ENCODE measurements around the gene HSPBP1. TPM values are rescaled to one million over a fixed set of nuclear protein-coding genes. Genes with fewer than 3 reads are reported as not detected.

The HSPBP1 gene
- total and polyA plus RNA-seq, 4 donors: 9.4 to 31.6 (median 13.5) TPM

DNA sequence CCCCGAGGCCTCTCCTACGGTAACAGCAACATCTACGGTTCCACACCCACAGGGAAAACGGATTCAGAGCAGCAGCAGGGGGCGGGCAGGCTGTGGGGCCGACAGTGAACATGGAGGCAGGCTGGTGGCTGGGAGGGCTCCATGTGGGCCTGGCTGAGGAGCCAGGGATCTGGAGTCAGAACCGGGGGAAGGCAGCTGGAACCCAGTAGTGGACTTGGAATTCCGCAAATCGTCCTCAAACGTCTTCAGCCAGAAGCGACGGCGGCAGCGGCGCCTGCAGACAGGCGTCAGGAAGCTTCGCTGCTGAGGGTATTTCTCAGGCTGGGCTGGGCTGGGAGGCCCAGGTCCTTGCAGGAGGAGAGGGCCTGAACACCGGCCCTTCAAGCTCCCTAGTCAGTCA, 53.1 kb downstream of the HSPBP1 start:
- TF ChIP-seq ZBTB33 (IDR thresholded peaks at IDR 0.05) (no peak), RXRA (IDR thresholded peaks at IDR 0.05) (no peak), SP1 (IDR thresholded peaks at IDR 0.05) (no peak), RAD21 (IDR thresholded peaks at IDR 0.05) (no peak), CTCF (IDR thresholded peaks at IDR 0.05; ENCODE audit: low read depth, low read length, missing input control) (no peak)
- TF ChIP-seq, protein P1, sequence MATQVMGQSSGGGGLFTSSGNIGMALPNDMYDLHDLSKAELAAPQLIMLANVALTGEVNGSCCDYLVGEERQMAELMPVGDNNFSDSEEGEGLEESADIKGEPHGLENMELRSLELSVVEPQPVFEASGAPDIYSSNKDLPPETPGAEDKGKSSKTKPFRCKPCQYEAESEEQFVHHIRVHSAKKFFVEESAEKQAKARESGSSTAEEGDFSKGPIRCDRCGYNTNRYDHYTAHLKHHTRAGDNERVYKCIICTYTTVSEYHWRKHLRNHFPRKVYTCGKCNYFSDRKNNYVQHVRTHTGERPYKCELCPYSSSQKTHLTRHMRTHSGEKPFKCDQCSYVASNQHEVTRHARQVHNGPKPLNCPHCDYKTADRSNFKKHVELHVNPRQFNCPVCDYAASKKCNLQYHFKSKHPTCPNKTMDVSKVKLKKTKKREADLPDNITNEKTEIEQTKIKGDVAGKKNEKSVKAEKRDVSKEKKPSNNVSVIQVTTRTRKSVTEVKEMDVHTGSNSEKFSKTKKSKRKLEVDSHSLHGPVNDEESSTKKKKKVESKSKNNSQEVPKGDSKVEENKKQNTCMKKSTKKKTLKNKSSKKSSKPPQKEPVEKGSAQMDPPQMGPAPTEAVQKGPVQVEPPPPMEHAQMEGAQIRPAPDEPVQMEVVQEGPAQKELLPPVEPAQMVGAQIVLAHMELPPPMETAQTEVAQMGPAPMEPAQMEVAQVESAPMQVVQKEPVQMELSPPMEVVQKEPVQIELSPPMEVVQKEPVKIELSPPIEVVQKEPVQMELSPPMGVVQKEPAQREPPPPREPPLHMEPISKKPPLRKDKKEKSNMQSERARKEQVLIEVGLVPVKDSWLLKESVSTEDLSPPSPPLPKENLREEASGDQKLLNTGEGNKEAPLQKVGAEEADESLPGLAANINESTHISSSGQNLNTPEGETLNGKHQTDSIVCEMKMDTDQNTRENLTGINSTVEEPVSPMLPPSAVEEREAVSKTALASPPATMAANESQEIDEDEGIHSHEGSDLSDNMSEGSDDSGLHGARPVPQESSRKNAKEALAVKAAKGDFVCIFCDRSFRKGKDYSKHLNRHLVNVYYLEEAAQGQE (IDR thresholded peaks at IDR 0.05): no peak
- Histone ChIP-seq H3K36me3 (ENCODE audit: control insufficient read depth in 4 of 4, insufficient read depth in 3 of 4, low read depth in 1 of 4, low read length in 3 of 4) (peaks cover 4 to 16% (median 7%) of the 10 kb centered on the region in 4 donors), H3K27me3 (ENCODE audit: control insufficient read depth in 4 of 4, insufficient read depth in 4 of 4, low read length in 3 of 4) (no peaks in the 10 kb centered on the region), H3K9me3 (ENCODE audit: control insufficient read depth in 4 of 4, low read length in 3 of 4) (no peaks in the 10 kb centered on the region), H3K4me1 (ENCODE audit: control insufficient read depth in 4 of 4, insufficient read depth in 4 of 4, low read length in 3 of 4) (peaks cover 5 to 29% (median 23%) of the 10 kb centered on the region in 4 donors), H3K27ac (ENCODE audit: low read depth in 1 of 2, low read length in 2 of 2) (no peak overlapping the region), H3K4me3 (ENCODE audit: low read depth in 1 of 3, low read length in 3 of 3) (no peak overlapping the region), H3K9ac (ENCODE audit: low read depth in 1 of 2, low read length in 2 of 2) (no peak overlapping the region)
- DNase-seq (ENCODE audit: low spot score): no peak
- WGBS: 88% methylated on average over 18 of the region's 18 CpGs

DNA sequence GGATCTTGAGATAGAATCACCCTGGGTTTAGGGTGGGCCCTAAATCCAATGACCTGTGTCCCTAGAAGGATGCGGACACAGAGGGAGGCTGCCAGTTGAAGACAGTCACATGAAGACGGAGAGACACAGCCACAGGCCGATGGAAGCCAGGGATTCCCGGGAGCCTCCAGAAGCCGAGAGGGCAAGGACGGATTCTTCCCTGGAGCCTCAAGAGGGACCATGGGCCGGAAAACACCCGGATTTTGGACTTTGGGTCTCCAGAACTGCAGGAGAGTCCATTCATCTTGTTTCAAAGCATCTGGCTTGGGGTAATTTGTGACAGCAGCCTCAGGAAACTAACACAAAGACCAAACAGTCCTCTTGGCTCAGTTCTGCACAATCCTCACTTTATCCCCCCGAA, 53.6 kb downstream of the HSPBP1 start:
- Histone ChIP-seq H3K27ac (ENCODE audit: low read depth in 1 of 2, low read length in 2 of 2) (no peak overlapping the region), H3K9ac (ENCODE audit: low read depth in 1 of 2, low read length in 2 of 2) (no peak overlapping the region), H3K36me3 (ENCODE audit: control insufficient read depth in 4 of 4, insufficient read depth in 3 of 4, low read depth in 1 of 4, low read length in 3 of 4) (peaks cover 3 to 11% (median 6%) of the 10 kb centered on the region in 4 donors), H3K9me3 (ENCODE audit: control insufficient read depth in 4 of 4, low read length in 3 of 4) (no peaks in the 10 kb centered on the region), H3K27me3 (ENCODE audit: control insufficient read depth in 4 of 4, insufficient read depth in 4 of 4, low read length in 3 of 4) (no peaks in the 10 kb centered on the region), H3K4me1 (ENCODE audit: control insufficient read depth in 4 of 4, insufficient read depth in 4 of 4, low read length in 3 of 4) (peaks cover 5 to 29% (median 23%) of the 10 kb centered on the region in 4 donors), H3K4me3 (ENCODE audit: low read depth in 1 of 3, low read length in 3 of 3) (no peak overlapping the region)
- no peak for DNase-seq (ENCODE audit: low spot score)
- WGBS: 85% methylated on average over 9 of the region's 9 CpGs
- TF ChIP-seq RAD21 (IDR thresholded peaks at IDR 0.05) (no peak), RXRA (IDR thresholded peaks at IDR 0.05) (no peak), FOXA1 (IDR thresholded peaks at IDR 0.05) (no peak), FOXA2 (IDR thresholded peaks at IDR 0.05) (no peak), GABPA (IDR thresholded peaks at IDR 0.05 in 1 of 2, conservative IDR thresholded peaks at IDR 0.05 in 1 of 2) (no peak)
- TF ChIP-seq, protein P2, sequence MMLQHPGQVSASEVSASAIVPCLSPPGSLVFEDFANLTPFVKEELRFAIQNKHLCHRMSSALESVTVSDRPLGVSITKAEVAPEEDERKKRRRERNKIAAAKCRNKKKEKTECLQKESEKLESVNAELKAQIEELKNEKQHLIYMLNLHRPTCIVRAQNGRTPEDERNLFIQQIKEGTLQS (IDR thresholded peaks at IDR 0.05): no peak
- TF ChIP-seq, protein P1 (IDR thresholded peaks at IDR 0.05): no peak
